HG03575 (cell line): Measurements from ENCODE around the gene AP5B1.

Experiments
- ATAC-seq: cut with Tn5 transposase; IDR thresholded peaks from one replicate; pipeline ENCODE4 v1.9.1; 2021; ENCODE audit not compliant: unreplicated experiment, insufficient number of reproducible peaks, low FRiP score; ENCODE audit errors: extremely low read depth

AP5B1 gene

DNA sequence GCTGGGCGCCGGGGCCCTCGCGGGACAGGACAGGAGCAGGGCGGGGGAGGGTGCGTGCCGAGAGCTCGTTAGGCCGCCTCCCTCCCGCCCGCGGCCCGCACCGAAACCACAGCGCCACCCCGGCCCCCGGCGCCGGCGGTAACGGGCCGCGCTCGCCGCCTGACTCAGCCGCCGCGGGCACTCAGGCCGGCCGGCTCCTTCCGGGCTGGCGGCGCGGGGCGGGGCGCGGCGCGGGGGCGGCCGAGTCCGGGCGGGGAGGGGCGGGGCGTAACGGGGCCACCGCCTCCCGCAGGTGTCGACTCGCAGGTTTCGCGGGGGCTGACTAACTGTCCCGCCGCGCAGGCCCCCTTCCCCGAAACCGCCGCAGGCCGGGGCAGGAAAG is at the start of gene AP5B1:
Gene AP5B1, minus strand, starts transcription at position 207 of the 382 bp plus-strand sequence. CDS start 385 bp downstream, outside the sequence.
- ATAC-seq = no peak

GRCh38 chr11:65829459-65829858 is 48.7 kb upstream of the AP5B1 start:
- no peak for ATAC-seq

DNA sequence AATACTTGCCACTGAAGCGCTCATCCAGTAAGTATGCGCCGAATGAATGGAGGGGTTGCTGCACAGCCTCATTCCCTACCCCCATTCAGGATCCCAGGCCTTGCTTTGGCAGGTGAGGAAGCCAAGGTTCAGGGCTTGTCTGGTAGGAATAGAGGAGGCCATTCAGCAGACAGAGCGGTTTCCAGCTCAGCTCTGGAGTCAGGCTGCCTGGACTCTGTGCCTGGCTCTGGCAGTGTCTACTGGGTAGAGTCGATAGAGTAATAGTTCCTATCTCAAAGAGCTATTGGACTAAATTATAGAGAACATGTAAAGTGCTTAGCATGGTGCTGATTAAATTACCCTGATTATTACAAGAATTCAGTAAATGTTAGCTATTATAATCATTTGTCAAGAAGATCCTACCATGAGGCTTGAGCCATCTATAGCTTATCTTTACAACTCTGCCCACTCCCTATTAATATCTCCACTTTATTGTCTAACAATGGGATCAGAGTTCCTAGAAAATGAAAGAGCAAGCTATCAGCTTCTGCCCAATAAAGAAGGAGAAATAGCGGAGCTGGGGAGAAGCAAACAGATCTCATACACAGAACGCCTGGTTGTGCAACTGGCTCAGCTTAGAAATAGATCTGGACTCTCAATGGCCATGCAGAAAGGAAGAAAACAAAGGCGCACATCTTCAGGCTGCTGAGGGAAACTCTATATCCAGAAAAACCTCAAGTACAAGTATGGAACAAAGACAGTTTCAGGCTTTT is 46.4 kb upstream of the AP5B1 start:
- no peak for ATAC-seq

- ATAC-seq = no peak
Measured at GRCh38 chr11:65822776-65823528, 42.2 kb upstream of the AP5B1 start.

DNA sequence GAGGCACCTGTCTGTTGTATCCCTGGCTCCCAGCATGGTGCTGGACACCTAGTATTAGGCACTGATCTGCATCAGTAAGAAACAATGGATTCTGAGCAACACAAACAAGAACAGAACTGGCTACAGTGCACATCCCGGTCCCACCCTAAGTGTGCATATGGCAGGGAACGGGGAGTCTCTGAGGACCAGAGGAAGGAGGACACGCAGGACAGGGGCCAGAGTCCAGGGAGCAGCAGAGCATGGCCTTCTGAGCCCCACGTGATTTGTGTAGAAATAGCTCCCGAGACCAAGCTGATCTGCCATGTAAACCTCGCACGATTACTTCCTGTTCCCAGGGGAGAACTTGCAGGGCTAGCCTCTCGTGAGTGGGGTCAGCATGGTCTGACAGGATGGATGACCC is 40.3 kb upstream of the AP5B1 start:
- no peak for ATAC-seq

DNA sequence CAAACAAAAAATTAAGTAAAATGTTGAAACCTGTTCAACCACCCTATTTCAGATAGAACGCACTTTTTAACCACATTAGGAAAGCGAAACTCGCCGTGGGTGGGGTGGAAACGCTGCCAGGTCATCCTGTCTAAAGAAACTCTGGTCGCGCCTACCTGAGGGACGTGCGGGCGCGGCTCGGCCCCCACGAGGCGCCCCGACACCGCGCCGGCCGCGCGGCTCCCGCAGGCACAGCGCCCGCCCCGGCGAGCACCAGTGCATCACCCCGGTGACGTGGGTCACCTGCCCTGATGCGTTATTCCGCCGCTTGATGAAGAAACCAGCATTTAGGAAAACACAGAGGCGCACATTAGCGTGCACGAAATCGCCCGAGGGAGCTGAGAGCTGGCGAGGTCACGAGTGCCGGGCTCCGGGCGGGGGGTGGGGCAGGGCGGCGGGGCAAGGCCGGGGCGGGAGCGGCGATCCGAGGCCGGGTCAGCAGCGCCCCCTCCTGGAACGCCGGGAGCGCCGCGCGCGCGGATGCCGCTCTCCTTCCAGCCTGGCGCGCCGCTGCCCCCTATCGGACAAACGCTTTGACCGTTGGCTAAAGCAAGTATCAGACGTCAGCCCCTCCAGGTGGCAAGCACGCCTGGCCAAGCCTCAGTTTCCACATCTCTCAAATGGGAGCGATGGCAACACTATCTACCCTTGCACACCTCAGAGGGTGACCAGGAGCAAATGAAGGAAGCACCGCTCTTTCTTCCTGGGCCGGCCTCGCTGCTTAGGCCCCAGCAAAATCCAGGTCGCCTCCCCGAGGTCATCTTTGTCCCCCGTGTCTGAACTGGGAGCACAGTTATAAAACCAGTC is 37.3 kb upstream of the AP5B1 start:
- no peak for ATAC-seq

- ATAC-seq = no peak
Measured at GRCh38 chr11:65817312-65817834, 36.6 kb upstream of the AP5B1 start.

DNA sequence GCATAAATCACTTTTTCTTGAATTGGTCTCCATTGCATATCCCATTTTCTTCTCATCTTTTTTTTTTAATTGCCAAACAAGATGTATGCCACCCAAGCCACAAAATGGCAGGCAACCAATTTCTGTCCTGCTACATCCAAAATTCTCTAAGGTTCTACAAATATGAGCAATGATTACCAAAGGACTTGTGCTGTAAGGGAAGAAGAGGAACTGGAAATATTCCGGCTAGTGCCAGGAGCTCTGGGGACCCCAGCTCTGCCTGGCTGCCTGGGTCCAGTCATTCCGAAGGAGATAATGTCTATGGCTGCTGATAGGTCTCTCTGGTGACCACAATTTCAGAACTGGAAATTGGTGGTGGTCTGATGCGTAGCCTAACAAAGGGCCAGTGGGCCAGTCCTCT is 35.9 kb upstream of the AP5B1 start:
- ATAC-seq = no peak

GRCh38 chr11:65814986-65815565 is 34.3 kb upstream of the AP5B1 start:
- no peak for ATAC-seq

GRCh38 chr11:65814131-65814985 is 33.6 kb upstream of the AP5B1 start:
- ATAC-seq = no peak

DNA sequence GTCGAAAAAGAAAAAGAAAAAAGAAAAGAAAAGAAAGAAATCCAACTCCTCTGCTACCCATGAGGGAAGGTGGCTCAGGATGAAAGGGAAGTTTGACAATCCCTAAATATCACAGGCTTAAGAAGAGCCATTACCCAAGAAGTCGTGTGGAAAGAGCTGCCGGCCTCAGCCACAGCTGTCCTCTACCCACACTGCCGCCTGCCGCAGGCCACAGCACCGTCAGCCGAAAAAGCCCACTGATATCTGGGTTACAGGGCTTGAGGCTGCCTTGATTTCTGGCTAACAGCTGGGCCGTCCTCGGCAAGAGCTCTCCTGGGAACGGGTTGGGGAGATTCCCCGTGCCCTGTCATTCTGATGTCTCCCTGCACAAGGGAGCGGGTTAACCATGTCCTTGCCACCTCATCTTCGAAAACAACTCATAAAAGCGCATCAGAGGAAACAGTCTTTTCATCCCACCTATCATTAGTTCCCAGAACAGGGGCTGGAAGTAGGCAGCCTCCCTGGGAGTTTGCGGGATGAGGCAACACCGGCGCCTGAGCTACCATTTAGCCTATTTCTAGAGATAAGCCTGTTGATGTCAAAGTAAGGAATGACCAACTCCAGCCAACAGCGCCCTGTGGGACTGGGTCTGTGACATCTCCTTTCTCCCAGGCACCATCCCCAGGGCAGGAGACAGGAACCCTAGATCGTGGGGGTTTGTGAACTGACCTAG is 31.1 kb upstream of the AP5B1 start:
- no peak for ATAC-seq

DNA sequence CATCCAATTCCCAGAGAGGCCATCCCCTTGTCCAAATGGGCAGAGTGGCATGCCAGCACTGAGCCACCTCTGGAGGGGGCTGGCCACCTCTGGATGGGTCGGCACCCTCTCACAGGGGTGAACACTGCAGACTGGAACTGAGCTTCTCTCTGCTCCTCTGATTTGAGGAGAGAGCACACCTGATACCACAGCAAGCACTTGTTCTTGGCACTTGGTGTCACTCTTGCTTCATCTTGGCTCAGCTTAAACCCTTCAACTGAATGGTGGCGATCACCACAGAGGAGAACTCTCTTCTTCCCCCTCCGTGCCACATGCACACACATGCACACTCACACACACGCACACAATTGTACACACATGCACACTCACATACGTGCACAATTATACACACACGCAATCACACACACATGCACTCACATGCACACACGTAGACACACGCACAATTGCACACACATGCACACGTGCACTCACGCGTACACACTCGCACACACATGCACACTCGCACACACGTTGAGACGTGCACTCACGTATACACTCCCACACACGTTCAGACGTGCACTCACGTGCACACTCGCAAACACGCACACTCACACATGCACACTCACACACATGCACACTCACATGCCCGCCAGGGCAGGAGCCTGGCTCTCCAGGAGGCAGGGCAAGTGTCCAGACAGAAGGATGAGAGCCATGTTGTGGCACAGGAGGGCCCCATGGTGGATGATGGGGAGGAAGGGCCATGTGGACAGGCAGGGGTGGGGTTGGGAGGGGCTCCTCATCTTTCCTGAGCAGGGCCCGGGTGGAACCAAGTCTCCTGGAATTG is 29.5 kb upstream of the AP5B1 start:
- no peak for ATAC-seq

DNA sequence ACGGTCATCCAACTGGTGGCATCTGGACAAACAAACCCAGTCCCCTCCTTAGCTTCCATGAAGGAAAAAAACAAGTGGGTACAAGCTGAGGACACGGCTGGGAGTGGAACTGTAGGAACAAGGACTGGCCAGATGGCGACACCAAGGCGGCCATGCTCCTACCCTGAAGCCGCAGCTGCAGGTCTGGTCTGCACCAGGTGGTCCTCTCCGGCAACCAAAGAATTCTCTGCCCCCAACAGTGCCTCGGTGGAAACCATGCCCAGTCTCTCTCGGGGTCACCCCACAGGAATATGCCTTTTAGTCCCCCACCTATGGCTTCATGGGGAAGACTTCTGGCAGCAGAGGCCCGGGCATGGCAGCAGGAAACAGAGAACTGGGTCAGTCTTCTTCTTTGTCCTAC is 28.7 kb upstream of the AP5B1 start:
- ATAC-seq = no peak

DNA sequence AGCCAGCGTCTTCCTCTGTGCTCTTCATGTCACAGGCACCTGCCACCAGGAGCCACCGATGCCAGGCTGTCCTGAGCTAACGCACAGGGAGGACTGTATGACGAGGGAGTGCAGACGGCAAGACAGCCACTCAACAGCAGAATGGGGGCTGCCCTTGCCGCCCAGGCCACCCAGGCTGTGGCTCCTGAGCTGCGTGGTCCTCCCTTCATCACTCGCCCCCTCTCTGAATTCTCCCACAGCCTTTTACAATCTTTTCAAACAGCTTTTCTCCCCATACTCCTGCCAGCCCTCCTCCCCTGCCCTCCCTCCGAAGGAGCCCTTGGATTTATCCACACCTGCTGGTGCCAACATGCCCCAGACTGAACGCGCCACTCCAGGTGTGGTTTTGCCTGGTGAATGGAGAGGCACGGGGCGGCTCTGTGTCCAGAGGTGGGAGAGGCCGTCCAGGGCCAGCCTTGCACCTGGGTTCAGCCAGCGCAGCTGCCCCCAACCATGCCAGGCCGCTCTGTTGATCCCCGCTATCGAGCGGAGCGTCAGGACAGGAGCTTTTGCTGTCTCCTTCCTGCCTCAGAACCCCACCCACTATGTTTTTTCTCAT is 28.1 kb upstream of the AP5B1 start:
- no peak for ATAC-seq

DNA sequence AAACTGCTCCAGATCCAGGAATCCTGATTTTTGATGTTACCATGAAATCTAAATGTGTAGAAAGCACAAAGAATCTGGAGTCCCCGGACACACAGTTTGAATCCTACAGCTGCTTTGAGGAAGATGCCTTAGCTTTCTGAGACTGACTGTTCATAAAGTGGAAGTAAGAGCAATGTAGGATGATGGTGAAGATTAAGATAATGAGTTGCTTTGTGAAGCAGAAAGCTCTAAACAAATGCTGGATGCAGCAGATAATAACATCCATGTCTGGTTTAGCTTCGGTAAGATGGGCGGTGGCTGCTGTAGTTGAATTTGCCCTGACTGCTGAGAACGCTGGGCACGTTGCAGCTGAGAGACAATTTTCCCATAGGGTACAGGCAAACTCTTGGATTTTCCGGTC is 26.2 kb upstream of the AP5B1 start:
- ATAC-seq = no peak

DNA sequence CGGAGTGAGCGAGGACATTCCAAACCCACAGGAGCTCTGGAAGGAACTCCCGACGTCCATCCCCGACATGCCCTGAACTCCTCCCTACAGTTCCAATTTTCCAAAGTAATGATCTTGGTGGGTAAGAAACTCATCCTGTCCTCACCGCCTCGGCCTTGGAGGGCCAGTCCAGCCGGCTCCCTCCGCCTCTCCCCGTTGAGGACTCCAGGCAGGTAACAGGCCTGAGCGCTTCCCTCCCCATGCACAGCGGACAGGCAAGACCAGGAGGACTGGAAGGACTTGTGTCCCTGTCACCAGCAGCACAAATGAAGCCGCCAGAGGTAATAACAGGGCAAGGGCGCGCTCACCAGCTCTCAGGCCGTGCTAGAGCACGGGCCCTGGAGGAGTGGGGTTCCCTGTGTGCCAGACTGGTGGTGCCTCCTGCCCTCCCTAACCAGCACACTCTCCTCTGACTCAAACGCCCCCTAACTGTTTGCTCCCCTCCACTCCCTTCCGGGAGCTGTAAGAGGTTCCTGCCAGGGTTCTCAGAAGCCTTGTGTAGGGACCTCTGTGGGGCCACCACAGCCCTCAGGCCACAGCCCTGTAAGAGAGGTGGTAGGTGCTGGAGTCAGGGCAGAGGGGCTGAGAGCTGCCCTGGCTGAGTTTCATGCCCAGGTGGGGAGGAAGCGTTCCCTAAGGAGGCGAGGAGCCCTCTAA is 23.2 kb upstream of the AP5B1 start:
- no peak for ATAC-seq
